ENCODE data around the gene RNF148.

- TF ChIP-seq CTCF (IDR thresholded peaks at IDR 0.05; ENCODE audit: insufficient read depth, low read length) (no peak), REST (IDR thresholded peaks at IDR 0.05; ENCODE audit: insufficient replicate concordance, low read depth) (no peak), POLR2AphosphoS5 (IDR thresholded peaks at IDR 0.05; ENCODE audit: low read depth) (no peak)
Observed at GRCh38 chr7:122682815-122683550, 19.7 kb downstream of the RNF148 start.

Data from HL-60 (cell line).